GM19025 (cell line): Measurements from ENCODE around the gene GSTT2B.
"Not testable (repeated sequence)": the region's sequence is repeated elsewhere in the genome, so short reads cannot be mapped to it uniquely, and the experiment has no call there.

Experiments
- ATAC-seq: cut with Tn5 transposase; IDR thresholded peaks from one replicate; pipeline ENCODE4 v1.9.1; 2021; ENCODE audit warnings: mild to moderate bottlenecking, low read depth, moderate library complexity; ENCODE audit not compliant: unreplicated experiment

The GSTT2B gene

GRCh38 chr22:23986538-23987178 lies 25.7 kb upstream of the GSTT2B start:
- ATAC-seq, result not testable (repeated sequence)

GRCh38 chr22:23986089-23986488 lies 25.1 kb upstream of the GSTT2B start:
- not testable (repeated sequence) for ATAC-seq

GRCh38 chr22:23984430-23984829 lies 23.4 kb upstream of the GSTT2B start:
- ATAC-seq, result no peak

- not testable (repeated sequence) for ATAC-seq
These were observed 19.6 kb upstream of the GSTT2B start for GRCh38 chr22:23980567-23980966.

- not testable (repeated sequence) for ATAC-seq
These were observed 18.7 kb upstream of the GSTT2B start, which contains the start of gene GSTT2 for GRCh38 chr22:23979557-23980240. Gene GSTT2, plus strand, starts transcription at chr22:23980134.

GRCh38 chr22:23977304-23977703 lies 16.3 kb upstream of the GSTT2B start:
- ATAC-seq, result not testable (repeated sequence)

GRCh38 chr22:23974836-23975352 lies 13.9 kb upstream of the GSTT2B start:
- ATAC-seq, result peak; percentile 16

- ATAC-seq, result peak; percentile 92
These were observed 13.3 kb upstream of the GSTT2B start, which contains the start of gene DDT for GRCh38 chr22:23974345-23974744. Gene DDT, minus strand, starts transcription at chr22:23974441. Its CDS starts 27 bp downstream, at chr22:23974414.

- not testable (repeated sequence) for ATAC-seq
These were observed 10.9 kb upstream of the GSTT2B start for GRCh38 chr22:23971927-23972326.

GRCh38 chr22:23970816-23971486 lies 10.0 kb upstream of the GSTT2B start:
- ATAC-seq, result no peak

GRCh38 chr22:23970201-23970641 lies 9.2 kb upstream of the GSTT2B start:
- no peak for ATAC-seq

GRCh38 chr22:23969071-23969470 lies 8.1 kb upstream of the GSTT2B start:
- no peak for ATAC-seq

- peak; percentile 92 for ATAC-seq
These were observed 5.6 kb upstream of the GSTT2B start, which contains the start of gene DDTL for GRCh38 chr22:23966568-23966967. Gene DDTL, plus strand, starts transcription at chr22:23966888. Its CDS starts 27 bp downstream, at chr22:23966915.

GRCh38 chr22:23966094-23966493 lies 5.1 kb upstream of the GSTT2B start:
- not testable (repeated sequence) for ATAC-seq

GRCh38 chr22:23956301-23956900 lies 4.6 kb downstream of the GSTT2B start:
- not testable (repeated sequence) for ATAC-seq

- not testable (repeated sequence) for ATAC-seq
These were observed 5.1 kb downstream of the GSTT2B start for GRCh38 chr22:23955886-23956285.

GRCh38 chr22:23954991-23955305 lies 6.0 kb downstream of the GSTT2B start:
- ATAC-seq, result not testable (repeated sequence)

GRCh38 chr22:23954193-23954990 lies 6.6 kb downstream of the GSTT2B start:
- ATAC-seq, result not testable (repeated sequence)

GRCh38 chr22:23953485-23953884 lies 7.5 kb downstream of the GSTT2B start:
- ATAC-seq, result not testable (repeated sequence)
